SIG-M5 treated with dmso at 0.1 percent for 504 hours (cell line): Measurements from ENCODE around the gene LRCH2.
"Not testable (repeated sequence)": the region's sequence is repeated elsewhere in the genome, so short reads cannot be mapped to it uniquely, and the experiment has no call there.

Experiments used
- DNase-seq: peaks from one replicate; lab custom pipeline; 2025; ENCODE audit not compliant: unreplicated experiment; lab: John Stamatoyannopoulos, UW

Gene LRCH2

DNA sequence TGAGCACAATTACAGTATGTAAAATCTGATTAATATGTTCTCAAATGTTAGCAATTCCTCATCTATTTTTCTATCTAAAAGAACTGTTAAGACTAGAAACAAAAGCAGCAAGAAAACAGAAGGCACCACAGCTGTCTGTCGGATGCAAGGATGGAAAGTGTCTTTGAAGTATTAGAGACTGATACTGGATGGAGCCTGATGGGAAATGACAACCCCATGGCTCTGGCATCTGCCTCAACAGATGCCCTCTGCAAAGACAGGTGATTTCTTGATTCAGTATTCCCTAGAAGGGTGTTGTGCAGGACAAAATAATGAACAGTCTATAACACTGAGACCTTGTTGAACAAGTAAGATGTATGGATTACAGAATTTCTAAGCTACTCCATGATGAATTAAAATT lies 19.7 kb downstream of the LRCH2 start:
- no peak for DNase-seq

DNA sequence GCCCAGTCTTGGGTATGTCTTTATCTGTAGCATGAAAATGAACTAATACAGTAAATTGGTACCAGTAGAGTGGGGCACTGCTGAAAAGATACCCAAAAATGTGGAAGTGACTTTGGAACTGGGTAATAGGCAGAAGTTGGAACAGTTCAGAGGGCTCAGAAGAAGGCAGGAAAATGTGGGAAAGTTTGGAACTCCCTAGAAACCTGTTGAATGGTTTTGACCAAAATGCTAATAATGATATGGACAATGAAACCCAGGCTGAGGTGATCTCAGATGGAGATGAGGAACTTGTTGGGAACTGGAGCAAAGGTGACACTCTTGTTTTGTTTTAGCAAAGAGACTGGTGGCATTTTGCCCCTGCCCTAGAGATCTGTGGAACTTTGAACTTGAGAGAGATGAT lies 24.3 kb downstream of the LRCH2 start:
- not testable (repeated sequence) for DNase-seq

DNA sequence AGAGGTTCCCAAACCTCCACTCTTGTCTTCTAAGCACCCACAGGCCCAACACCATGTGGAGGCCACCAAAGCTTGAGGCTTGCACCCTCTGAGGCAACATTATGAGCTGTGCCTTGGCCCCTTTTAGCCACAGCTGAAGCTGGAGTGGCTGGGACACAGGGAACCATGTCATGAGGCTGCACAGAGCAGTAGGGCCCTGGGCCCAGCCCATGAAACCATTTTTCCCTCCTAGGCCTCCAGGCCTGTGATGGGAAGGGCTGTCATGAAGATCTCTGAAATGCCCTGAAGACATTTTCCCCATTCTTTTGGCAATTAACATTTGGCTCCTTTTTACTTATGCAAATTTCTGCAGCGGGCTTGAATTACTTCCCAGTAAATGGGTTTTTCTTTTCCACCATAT lies 29.9 kb downstream of the LRCH2 start:
- no peak for DNase-seq

DNA sequence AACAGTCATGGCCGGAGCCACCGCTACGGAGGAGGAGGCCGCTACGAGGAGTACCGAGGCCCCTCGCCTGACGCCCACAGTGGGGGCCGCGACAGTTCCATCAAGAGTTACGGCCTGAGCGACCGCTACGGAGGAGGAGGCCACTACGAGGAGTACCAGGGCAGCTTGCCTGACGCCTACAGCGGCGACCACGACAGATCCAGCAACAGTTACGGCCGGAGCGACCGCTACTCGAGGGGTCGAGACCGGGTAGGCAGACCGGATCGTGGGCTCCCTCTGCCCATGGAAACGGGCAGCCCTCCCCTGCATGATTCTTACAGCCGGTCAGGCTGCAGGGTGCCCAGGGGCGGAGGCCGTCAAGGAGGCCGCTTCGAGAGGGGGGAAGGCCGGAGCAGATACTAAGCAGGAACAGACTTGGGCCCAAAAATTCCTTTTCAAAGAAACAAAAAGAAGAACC lies 41.6 kb downstream of the LRCH2 start:
- DNase-seq: no peak

DNA sequence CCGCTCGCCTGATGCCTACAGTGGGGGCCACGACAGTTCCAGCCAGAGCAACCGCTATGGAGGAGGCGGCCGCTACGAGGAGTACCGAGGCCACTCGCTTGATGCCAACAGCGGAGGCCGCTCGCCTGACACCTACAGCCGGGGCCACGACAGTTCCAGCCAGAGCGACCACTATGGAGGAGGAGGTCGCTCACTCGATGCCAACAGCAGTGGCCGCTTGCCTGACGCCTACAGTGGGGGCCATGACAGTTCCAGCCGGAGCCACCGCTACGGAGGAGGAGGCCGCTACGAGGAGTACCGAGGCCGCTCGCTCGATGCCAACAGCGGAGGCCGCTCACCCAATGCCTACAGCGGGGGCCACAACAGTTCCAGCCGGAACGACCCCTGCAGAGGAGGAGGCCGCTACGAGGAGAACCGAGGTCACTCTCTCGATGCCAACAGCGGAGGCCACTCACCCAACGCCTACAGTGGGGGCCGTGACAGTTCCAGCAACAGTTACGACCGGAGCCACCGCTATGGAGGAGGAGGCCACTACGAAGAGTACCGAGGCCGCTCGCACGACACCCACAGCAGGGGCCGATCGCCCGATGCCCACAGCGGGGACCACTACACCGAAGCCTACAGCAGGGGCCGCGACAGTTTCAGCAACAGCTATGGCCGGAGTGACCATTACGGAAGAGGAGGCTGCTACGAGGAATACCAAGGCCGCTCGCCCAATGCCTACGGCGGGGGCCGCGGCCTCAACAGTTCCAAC lies 42.2 kb downstream of the LRCH2 start:
- no peak for DNase-seq

DNA sequence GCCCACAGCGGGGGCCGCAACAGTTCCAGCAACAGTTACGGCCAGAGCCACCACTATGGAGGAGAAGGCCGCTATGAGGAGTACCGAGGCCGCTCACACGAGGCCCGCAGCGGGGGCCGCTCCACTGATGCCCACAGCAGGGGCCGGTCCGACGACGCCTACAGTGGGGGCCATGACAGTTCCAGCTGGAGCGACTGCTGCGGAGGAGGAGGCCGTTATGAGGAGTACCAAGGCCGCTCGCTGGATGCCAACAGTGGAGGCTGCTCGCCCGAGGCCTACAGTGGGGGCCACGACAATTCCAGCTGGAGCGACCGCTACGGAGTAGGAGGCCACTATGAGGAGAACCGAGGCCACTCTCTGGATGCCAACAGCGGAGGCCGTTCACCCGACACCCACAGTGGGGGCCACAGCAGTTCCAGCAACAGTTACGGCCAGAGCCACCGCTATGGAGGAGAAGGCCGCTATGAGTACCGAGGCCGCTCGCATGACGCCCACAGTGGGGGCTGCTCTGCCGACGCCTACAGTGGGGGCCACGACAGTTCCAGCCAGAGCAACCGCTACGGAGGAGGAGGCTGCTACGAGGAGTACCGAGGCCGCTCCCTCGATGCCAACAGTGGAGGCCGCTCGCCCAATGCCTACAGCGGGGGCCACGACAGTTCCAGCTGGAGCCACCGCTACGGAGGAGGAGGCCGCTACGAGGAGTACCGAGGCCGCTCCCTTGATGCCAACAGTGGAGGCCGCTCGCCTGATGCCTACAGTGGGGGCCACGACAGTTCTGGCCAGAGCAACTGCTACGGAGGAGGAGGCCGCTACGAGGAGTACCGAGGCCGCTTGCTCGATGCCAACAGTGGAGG lies 43.0 kb downstream of the LRCH2 start:
- no peak for DNase-seq

DNA sequence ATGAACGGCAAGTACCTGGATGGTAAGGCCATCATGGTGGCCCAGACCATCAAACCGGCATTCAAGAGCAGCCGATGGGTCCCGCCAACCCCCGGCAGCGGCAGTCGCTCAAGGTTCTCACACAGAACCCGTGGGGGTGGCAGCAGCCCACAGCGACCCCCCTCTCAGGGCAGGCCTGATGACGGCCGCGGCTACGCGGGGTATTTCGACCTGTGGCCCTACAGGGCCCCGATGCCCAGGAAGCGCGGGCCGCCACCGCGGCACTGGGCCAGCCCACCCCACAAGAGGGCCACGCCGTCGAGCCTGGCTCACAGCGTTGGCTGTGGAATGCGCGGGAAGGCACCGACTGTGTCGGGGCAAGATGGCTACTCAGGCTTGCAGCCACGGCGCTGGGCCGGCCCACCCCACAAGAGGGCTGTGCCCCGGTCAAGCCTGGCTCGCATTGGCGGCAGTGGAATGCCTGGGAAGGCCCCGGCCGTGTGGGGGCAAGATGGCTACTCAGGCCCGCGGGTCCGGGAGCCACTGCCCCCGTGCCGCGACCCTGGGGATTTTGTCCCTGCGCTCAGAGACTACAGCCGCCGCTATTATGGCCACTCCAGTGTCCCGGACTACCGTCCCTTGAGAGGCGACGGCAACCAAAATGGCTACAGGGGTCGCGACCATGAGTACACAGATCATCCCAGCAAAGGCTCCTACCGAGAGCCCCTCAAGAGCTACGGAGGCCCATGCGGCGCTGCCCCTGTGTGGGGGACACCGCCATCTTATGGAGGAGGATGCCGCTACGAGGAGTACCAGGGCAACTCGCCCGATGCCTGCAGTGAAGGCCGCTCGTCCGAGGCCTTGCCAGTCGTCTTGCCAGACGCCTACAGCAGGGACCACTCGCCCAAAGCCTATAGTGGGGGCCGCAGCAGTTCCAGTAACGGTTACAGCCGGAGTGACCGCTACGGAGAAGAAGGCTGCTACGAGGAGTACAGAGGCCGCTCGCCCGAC lies 44.0 kb downstream of the LRCH2 start:
- DNase-seq: no peak

DNA sequence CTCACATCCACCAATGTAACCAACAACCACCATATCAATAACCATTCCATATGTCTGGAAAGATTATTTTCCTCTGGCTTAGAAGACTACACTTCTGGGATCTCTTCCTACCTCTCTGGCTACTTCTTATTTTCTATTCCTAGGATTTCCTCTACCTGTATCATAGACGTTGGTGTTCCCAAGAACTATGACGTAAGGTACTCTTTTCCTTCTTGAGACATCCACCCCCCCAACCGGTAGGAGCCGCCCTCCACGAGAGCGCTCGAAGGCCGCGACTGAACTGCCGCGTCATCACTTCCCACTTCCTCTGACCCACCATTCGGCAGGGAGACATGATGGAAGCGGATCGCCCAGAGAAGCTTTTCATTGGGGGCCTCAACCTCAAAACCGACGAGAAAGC lies 44.8 kb downstream of the LRCH2 start, which contains the start of gene RBMXL3:
RBMXL3 (plus strand) TSS at position 301 of the 400 bp plus-strand sequence; CDS start at position 333, 32 bp downstream.
- no peak for DNase-seq

DNA sequence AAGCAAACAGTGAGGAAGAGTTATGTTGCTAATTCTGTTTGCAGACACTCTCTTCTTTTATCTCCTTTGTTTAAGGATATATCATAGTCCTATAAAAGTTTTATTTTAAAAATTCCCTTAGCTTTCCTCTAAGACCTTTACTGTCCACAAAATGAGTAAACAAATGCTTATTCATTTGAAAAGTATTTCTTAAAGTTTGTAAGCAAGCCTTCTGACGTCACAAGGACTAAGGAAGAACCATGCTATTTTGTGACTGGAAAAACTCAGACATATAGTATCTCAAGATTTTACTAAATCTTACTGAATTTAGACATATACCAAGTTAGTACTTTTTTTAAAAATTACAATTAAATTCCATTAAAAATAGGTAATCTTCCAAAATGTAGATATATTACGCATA lies 49.9 kb downstream of the LRCH2 start:
- DNase-seq: no peak

DNA sequence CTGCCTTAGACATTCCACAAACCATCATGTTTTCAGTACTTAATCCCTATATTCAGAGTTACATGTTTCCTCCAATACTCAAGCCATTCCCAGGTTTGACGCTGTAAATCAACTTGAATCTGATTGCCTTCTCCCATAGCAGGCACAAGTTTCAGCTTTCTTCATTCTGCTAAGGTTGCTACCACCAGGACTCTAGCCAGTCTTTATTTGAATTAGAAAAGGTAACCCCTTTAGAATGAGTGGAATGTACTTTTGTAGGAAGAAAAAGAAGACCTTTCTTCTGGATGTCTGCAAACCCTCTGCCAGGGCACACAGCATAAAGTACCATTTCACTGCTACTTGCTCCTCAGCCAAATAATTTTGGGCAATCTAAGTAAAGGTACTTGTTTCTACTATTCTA lies 55.4 kb downstream of the LRCH2 start:
- DNase-seq: no peak

DNA sequence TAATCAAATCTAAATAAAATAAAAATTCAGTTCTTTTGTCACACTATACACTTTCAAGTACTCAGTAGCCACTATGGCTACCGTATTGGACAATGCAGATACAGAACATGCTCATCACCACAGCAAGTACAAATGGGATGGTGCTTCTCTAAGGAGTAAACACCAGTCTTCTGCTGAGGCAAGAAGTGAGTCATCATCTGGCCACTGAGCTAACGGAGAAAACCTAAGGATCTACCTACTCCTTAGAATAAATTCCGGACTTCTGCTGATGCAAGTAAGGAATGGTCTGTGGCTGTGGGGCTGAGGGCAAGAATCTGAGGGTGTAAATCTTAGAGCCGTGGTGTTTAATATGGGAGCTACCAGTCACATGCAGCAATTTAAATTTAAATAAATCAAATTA lies 56.0 kb downstream of the LRCH2 start:
- no peak for DNase-seq

DNA sequence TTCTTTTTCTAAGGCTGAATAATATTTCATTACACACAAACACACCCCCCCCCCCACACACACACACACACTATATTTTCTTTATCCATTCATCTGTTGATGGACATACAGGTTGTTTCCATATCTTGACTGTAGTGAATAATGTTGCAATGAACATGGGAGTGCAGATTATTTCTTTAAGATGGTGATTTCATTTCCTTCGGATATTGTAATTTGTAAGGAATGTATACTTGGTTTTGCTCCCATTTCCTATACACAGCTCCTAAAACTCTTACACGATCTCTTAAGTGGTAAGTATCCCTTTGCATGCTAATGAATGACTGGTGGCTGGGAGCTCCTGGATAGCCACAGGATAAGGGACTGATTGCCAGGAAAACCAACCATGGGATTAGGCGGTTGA lies 59.3 kb downstream of the LRCH2 start:
- DNase-seq: no peak

DNA sequence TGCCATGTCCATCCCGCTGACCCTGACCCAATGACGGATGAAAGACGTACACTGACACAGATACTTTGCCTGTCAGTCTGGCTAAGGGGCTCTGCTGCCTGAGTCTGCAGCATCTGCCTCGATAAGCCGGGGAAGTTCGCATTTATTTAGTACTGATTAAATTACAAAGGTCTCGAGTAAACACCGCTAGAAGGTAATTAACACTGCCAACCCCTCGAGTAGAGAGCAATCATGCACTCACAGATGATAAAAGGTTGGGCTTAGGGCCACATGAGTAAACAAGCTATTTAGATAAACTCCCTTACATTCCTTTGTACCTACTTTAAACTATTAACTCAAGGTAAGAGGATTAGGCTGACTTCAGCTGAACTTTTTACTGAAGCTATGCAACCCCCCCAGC lies 60.7 kb downstream of the LRCH2 start:
- DNase-seq: no peak

DNA sequence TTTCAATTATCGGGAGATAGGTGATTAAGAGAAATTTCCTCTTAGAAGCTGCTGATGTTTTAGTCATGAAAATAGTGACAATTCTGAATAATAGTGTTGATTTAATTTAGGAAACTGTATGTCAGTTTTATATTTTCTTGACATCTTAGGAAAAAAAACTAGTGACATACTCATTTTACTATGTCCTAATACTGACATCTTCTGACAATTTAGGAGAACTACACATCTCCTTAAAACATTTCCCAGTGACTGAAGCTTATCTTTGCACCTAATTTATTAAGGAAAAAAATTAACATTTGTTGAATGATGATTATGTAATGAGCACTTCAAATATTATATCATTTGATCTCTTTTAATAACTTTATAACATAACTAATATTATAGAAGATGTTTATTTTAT lies 86.7 kb downstream of the LRCH2 start:
- DNase-seq: no peak

DNA sequence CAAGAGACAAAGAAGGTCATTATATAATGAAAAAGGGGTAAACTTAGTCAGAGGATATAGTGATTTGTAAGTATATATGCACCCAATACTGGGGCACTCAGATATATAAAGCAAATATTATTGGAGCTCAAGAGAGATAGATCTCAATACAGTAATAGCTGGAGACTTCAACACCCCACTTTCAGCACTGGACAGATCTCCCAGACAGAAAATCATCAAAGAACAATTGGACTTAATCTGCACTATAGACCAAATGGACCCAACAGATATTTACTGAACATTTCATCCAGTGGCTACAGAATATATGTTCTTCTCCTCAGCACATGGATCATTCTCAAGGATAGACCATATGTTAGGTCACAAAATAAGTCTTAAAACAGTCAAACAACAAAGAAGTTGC lies 91.8 kb downstream of the LRCH2 start:
- no peak for DNase-seq

DNA sequence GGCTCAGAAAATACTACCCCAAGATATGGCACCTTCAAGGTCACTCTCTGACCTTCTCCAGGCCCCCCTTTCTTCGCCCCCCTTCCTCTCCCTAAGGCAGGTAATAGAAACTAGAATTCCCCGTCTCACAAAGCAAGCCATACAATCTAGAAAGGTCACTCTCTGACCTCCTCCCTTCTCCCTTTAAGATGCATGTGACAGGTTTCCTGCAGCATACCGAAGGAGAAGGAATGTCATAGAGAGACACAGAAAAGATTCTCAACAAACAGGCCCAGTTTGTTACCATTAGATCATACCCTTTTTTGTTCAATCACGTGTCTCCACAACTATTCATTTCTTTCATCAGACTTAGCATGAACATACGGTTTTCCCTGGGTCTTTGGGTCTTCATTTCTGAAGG lies 95.9 kb downstream of the LRCH2 start:
- no peak for DNase-seq

DNA sequence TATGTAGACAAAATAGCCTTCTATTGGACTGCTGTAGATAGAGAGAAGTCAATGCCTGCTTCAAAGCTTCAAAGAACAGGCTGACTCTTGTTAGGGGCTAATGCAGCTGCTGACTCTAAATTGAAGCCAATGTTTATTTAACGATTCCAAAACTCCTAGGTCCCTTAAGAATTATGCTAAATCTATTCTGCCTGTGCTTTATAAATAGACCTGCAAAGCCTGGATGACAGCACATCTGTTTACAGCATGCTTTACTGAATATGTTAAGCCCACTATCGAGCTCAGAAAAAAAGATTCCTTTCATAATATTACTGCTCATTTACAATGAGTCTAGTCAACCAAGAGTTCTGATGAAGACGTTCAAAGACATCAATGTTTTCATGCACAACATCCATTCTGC lies 99.5 kb downstream of the LRCH2 start:
- no peak for DNase-seq

DNA sequence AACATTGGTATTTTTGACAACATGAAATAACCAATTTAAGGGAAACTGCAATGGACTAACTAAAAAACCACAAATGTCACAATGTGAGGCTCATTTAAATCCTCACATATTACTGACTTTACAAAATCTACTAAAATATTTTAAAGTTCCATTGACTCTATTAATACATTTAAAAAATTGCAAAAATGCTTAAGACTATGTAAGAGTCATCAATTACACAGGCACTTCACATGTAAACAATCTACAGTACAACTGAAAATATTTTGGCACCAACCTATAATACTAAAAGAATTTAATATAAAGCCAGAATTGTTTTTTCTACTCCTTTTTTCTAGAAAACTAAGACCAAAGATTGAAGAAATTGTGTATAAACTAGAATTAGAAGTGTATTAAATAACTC lies 121.5 kb downstream of the LRCH2 start:
- DNase-seq: no peak

DNA sequence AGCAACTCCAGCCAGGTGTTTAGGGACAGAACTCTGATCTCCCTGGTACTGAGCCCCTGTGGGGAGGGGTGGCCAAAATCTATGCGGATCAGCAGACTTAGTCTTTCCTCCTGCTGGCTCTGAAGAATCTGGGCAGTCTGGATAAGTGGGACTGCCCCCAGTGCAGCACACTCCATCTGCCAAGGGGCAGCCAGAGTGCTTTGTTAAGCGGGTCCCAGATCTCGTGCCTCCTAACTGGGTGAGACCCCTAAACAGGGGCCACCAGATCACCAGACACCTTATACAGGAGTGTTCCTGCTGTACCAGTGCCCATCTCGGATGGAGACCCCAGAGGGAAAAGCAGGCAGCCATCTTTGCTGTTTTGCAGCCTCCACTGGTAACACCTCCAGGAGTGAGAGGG lies 135.0 kb downstream of the LRCH2 start:
- DNase-seq: no peak

DNA sequence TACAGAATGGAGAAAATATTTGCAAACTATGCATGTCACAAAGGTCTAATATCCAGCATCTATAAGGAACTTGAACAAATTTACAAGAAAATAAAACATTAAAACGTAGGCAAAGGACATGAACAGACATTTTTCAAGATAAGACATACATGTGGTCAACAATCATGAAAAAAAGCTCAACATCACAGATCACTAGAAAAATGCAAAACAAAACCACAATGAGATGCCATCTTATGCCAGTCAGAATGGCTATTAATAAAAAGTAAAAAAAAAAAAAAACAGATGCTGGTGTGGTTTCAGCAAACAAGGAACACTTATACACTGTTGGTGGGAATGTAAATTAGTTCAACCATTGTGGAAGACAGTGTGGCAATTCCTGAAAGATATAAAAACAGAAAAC lies 140.7 kb downstream of the LRCH2 start:
- no peak for DNase-seq

DNA sequence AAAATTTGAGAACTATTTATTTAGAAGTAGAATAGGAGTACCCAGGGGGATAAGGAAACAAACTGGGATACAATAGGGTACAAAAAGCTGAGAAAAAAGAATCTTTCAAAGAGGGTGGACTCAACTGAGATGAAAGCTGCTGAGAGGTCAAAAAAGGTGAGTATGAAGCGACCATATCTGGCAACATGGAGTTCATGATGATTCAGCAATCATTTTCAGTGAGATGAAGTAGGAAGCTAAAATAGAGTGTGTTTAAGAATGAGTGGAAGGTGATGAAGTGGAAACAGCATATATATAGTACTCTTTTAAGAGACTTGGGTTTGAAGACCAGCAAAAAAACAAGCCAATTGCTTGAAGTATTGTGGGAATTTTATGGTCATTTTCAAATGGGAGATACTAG lies 144.5 kb downstream of the LRCH2 start:
- no peak for DNase-seq
